HEK293T (cell line): Measurements from ENCODE around the gene C16orf82.

Source experiments
- BHLHE40 ChIP-seq: fragments of 450-650 bp; IDR thresholded peaks from 2 replicates; pipeline ENCODE4 v1.6.1; 2016; ENCODE audit warnings: mild to moderate bottlenecking, moderate library complexity, borderline replicate concordance
- CTBP1 ChIP-seq: fragments of 450-650 bp; IDR thresholded peaks from 2 replicates; pipeline ENCODE4 v1.6.1; 2016; ENCODE audit warnings: borderline replicate concordance
- FOXA1 ChIP-seq: fragments of 450-650 bp; IDR thresholded peaks from 2 replicates; pipeline ENCODE4 v1.6.1; 2016; ENCODE audit warnings: mild to moderate bottlenecking
- FOXK2 ChIP-seq: fragments of 450-650 bp; IDR thresholded peaks from 2 replicates; pipeline ENCODE4 v1.6.1; 2016; ENCODE audit warnings: mild to moderate bottlenecking
- FOXM1 ChIP-seq: fragments of 450-650 bp; IDR thresholded peaks from 2 replicates; pipeline ENCODE4 v1.6.1; 2017; ENCODE audit warnings: mild to moderate bottlenecking, borderline replicate concordance
- HDGF ChIP-seq: fragments of 450-650 bp; IDR thresholded peaks from 2 replicates; pipeline ENCODE4 v1.6.1; 2017; ENCODE audit warnings: antibody characterized with exemption, borderline replicate concordance
- NFRKB ChIP-seq: fragments of 450-650 bp; IDR thresholded peaks from 2 replicates; pipeline ENCODE4 v1.6.1; 2016; ENCODE audit warnings: mild to moderate bottlenecking, moderate library complexity
- PKNOX1 ChIP-seq: fragments of 450-650 bp; IDR thresholded peaks from 2 replicates; pipeline ENCODE4 v1.6.1; 2016
- SUZ12 ChIP-seq: fragments of 450-650 bp; IDR thresholded peaks from 2 replicates; pipeline ENCODE4 v1.6.1; 2016; ENCODE audit warnings: mild to moderate bottlenecking

- TF ChIP-seq BHLHE40 (no peak), NFRKB (no peak), FOXK2 (no peak), FOXM1 (no peak), FOXA1 (no peak), PKNOX1 (no peak), CTBP1 (no peak), SUZ12 (no peak), HDGF (no peak)
Measured at GRCh38 chr16:27048316-27048715, 18.4 kb upstream of the C16orf82 start.
